KMS-11 (cell line): ENCODE measurements around the gene SLC25A48.

ENCODE experiments used
- H2AFZ ChIP-seq: fragments of 200-600 bp; sonication (generic); 2 replicates; pipeline ENCODE4 v1.6.1; 2016; ENCODE audit warnings: antibody characterized with exemption, mixed run types, low read depth
- H3K27ac ChIP-seq: fragments of 200-600 bp; sonication (generic); 2 replicates; pipeline ENCODE4 v1.6.1; 2016; ENCODE audit warnings: mild to moderate bottlenecking, mixed run types
- H3K27me3 ChIP-seq: fragments of 200-600 bp; sonication (generic); 2 replicates; pipeline ENCODE4 v1.6.1; 2017; ENCODE audit warnings: mild to moderate bottlenecking, low read depth, mixed run types, moderate library complexity; ENCODE audit not compliant: insufficient read depth
- H3K36me3 ChIP-seq: fragments of 200-600 bp; sonication (generic); 2 replicates; pipeline ENCODE4 v1.6.1; 2017; ENCODE audit warnings: mild to moderate bottlenecking, mixed run types; ENCODE audit not compliant: insufficient read depth
- H3K4me1 ChIP-seq: fragments of 200-600 bp; sonication (generic); 2 replicates; pipeline ENCODE4 v1.6.1; 2016; ENCODE audit warnings: mild to moderate bottlenecking, low read depth, mixed run types; ENCODE audit not compliant: poor library complexity, severe bottlenecking
- H3K4me2 ChIP-seq: fragments of 200-600 bp; sonication (generic); 2 replicates; pipeline ENCODE4 v1.7.0; 2016; ENCODE audit warnings: mild to moderate bottlenecking, mixed run types
- H3K4me3 ChIP-seq: fragments of 200-600 bp; sonication (generic); IDR thresholded peaks from 2 replicates; pipeline ENCODE4 v1.6.1; 2017; ENCODE audit warnings: low read depth, low read length, mixed read lengths; ENCODE audit not compliant: insufficient read depth
- H3K79me2 ChIP-seq: fragments of 200-600 bp; sonication (generic); 2 replicates; pipeline ENCODE4 v1.6.1; 2016; ENCODE audit warnings: low read depth, mixed run types; ENCODE audit not compliant: insufficient read depth
- H3K9ac ChIP-seq: fragments of 200-600 bp; sonication (generic); 2 replicates; pipeline ENCODE4 v1.6.1; 2016; ENCODE audit warnings: mild to moderate bottlenecking, mixed run types
- H4K20me1 ChIP-seq: fragments of 200-600 bp; sonication (generic); 2 replicates; pipeline ENCODE4 v1.6.1; 2016; ENCODE audit warnings: mild to moderate bottlenecking, mixed run types; ENCODE audit not compliant: insufficient read depth
- TF ChIP-seq, protein P1 (sequence below): fragments of 200-600 bp; sonication (generic); conservative IDR thresholded peaks from 2 replicates; pipeline ENCODE4 v1.6.1; 2017; ENCODE audit warnings: low read depth, mild to moderate bottlenecking, antibody characterized with exemption, low read length, moderate library complexity, mixed read lengths

SLC25A48 gene

DNA sequence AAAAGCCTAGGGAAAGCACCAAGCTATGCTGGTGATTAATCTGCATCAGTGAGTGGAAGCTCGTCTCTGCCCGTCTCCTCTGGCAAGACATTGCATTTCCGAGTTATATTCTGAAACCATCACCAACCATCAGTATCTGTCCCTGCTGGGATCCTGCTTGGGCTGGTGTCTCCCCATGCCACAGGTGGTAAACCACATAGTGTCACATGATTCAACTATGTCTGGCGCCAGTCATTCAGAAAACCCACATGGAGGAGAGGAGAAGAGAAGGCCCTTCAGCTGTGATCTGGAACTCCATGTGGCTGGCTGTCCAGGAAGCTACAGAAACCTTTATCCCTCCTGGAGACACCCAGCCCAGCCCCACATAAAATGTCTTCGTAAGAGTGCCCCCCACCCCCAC, 56.4 kb downstream of the SLC25A48 start:
- no peak overlapping the region; the same call in 1 of the 2 replicates for H3K27ac ChIP-seq
- H3K4me3 ChIP-seq, result no peak overlapping the region
- no peaks in the 10 kb centered on the region for H4K20me1 ChIP-seq
- H3K36me3 ChIP-seq, result no peaks in the 10 kb centered on the region
- no peak overlapping the region; the same call in 1 of the 2 replicates for H3K9ac ChIP-seq
- H3K4me1 ChIP-seq, result peaks cover 41% of the 10 kb centered on the region
- H3K79me2 ChIP-seq, result no peaks in the 10 kb centered on the region
- peak overlapping the region; percentile 35; the same call in 1 of the 2 replicates for H2AFZ ChIP-seq
- H3K4me2 ChIP-seq, result peak overlapping the region; percentile 50
- no peaks in the 10 kb centered on the region for H3K27me3 ChIP-seq
- TF ChIP-seq, protein P1, sequence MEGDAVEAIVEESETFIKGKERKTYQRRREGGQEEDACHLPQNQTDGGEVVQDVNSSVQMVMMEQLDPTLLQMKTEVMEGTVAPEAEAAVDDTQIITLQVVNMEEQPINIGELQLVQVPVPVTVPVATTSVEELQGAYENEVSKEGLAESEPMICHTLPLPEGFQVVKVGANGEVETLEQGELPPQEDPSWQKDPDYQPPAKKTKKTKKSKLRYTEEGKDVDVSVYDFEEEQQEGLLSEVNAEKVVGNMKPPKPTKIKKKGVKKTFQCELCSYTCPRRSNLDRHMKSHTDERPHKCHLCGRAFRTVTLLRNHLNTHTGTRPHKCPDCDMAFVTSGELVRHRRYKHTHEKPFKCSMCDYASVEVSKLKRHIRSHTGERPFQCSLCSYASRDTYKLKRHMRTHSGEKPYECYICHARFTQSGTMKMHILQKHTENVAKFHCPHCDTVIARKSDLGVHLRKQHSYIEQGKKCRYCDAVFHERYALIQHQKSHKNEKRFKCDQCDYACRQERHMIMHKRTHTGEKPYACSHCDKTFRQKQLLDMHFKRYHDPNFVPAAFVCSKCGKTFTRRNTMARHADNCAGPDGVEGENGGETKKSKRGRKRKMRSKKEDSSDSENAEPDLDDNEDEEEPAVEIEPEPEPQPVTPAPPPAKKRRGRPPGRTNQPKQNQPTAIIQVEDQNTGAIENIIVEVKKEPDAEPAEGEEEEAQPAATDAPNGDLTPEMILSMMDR, result no peak

DNA sequence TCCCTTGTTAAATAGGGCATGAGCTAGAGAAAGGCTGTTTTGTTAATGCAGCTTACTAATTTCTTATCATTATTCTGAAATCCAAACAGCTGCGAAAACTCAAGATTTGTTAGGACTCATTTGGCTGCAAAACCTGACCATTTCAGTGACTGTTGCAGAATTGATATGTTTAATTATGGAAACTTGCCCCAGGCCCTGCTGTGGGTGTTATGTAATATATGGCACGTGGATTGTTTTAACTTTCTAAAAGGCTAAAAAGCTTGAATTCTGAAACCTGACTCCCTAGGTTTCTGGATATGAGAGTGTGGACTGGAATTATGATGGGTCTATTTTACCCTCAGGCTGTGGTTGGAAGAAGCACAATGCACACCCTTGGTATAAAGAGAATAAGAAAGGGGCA, 56.8 kb downstream of the SLC25A48 start:
- Histone ChIP-seq H3K27me3 (no peaks in the 10 kb centered on the region), H3K9ac (no peak overlapping the region; the same call in 1 of the 2 replicates), H3K4me3 (no peak overlapping the region), H3K27ac (no peak overlapping the region; the same call in 1 of the 2 replicates), H3K79me2 (no peaks in the 10 kb centered on the region), H2AFZ (peak overlapping the region; percentile 35; the same call in 1 of the 2 replicates), H4K20me1 (no peaks in the 10 kb centered on the region), H3K36me3 (no peaks in the 10 kb centered on the region), H3K4me1 (peaks cover 41% of the 10 kb centered on the region), H3K4me2 (peak overlapping the region; percentile 50)
- TF ChIP-seq, protein P1, result no peak

DNA sequence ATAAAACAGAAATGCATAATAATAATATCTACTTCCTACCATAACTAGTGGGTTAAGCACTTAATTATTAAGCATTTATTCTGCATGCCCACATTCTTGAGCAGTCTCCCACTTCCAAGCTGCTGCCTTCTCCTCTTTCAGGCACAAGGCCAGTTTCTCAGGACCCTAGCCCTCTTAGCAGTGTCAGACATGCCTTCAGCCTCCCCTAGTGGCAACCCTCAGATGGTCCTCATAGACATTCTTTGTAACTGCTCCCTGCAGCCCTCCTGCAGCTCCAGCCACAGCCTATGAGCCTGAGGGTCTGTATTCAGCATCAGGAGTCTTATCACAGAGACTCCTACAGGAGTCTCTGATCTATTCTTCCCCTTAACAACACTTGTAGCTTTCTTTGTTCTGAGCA, 57.3 kb downstream of the SLC25A48 start:
- peak overlapping the region; percentile 50; the same call in 1 of the 2 replicates for H3K4me2 ChIP-seq
- no peak overlapping the region for H3K27ac ChIP-seq

DNA sequence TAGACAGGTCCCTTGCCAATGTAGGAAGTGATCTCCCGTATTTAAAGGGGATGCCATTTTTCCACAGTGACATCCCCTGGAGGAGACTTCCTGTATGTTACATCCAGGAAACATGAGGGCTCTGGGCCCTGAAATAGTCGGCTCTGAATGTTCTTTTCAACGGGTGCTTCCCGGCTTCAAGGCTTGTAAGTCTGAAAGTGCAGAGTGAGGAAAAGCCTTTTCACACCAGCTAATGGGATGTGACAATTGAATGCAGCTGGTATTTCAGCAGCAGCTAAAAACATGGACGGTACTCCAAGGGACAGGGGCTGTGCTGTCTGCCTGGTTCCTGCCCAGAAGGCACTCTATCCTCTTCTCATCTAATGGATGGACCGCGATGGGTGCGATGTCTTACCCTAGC, 59.8 kb downstream of the SLC25A48 start:
- Histone ChIP-seq H3K79me2 (no peaks in the 10 kb centered on the region), H3K27me3 (no peaks in the 10 kb centered on the region), H3K4me2 (no peak overlapping the region), H3K4me1 (peaks cover 29% of the 10 kb centered on the region), H3K9ac (no peak overlapping the region), H3K4me3 (no peak overlapping the region), H3K27ac (no peak overlapping the region), H2AFZ (no peak overlapping the region), H4K20me1 (no peaks in the 10 kb centered on the region), H3K36me3 (no peaks in the 10 kb centered on the region)
- TF ChIP-seq, protein P1, result no peak

More for the DNA sequence above, 57.3 kb downstream of the SLC25A48 start:
- no peaks in the 10 kb centered on the region for H3K27me3 ChIP-seq
- no peaks in the 10 kb centered on the region for H4K20me1 ChIP-seq
- H2AFZ ChIP-seq, result no peak overlapping the region
- H3K79me2 ChIP-seq, result no peaks in the 10 kb centered on the region
- H3K4me1 ChIP-seq, result peaks cover 41% of the 10 kb centered on the region
- TF ChIP-seq, protein P1, result 0 out of 2 replicates have a peak, but pooled peaks have one; percentile 28
- H3K36me3 ChIP-seq, result no peaks in the 10 kb centered on the region
- H3K9ac ChIP-seq, result no peak overlapping the region
- H3K4me3 ChIP-seq, result no peak overlapping the region
